ENCODE measurements around the gene YWHAB. TPM values are rescaled to one million over a fixed set of nuclear protein-coding genes. Genes with fewer than 3 reads are reported as not detected.

The YWHAB gene
- total and polyA plus RNA-seq, 10 of the 15 experiments (the other 5 are each of a cell fraction or from before 2014, with no cell fraction given), result 63.5 to 323 (median 144) TPM

DNA sequence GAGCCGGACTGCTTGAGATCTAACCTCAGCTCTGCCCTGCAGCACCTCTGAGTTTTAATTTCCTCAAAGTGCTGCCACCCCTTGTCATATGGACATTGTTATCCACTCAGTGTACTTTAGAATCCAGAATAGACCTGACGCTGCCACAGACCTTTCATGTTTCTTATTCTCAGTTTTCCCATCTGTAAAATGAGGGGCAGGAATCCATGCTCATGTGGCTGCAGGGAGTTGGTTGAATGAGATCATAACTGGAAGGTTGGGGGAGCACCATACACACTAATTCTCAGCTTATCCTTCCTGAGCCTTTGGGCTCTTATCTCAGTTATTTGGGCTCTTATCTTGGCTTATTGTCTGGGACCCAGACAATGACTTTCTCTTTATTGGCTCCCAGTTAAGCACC, 26.7 kb downstream of the YWHAB start:
- TF ChIP-seq NRF1 (conservative IDR thresholded peaks at IDR 0.05; ENCODE audit: low read depth, low read length), result no peak
- TF ChIP-seq, protein P1, sequence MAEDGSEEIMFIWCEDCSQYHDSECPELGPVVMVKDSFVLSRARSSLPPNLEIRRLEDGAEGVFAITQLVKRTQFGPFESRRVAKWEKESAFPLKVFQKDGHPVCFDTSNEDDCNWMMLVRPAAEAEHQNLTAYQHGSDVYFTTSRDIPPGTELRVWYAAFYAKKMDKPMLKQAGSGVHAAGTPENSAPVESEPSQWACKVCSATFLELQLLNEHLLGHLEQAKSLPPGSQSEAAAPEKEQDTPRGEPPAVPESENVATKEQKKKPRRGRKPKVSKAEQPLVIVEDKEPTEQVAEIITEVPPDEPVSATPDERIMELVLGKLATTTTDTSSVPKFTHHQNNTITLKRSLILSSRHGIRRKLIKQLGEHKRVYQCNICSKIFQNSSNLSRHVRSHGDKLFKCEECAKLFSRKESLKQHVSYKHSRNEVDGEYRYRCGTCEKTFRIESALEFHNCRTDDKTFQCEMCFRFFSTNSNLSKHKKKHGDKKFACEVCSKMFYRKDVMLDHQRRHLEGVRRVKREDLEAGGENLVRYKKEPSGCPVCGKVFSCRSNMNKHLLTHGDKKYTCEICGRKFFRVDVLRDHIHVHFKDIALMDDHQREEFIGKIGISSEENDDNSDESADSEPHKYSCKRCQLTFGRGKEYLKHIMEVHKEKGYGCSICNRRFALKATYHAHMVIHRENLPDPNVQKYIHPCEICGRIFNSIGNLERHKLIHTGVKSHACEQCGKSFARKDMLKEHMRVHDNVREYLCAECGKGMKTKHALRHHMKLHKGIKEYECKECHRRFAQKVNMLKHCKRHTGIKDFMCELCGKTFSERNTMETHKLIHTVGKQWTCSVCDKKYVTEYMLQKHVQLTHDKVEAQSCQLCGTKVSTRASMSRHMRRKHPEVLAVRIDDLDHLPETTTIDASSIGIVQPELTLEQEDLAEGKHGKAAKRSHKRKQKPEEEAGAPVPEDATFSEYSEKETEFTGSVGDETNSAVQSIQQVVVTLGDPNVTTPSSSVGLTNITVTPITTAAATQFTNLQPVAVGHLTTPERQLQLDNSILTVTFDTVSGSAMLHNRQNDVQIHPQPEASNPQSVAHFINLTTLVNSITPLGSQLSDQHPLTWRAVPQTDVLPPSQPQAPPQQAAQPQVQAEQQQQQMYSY (CRISPR knock-in tag; IDR thresholded peaks at IDR 0.05), result no peak
- TF ChIP-seq RBBP5 (conservative IDR thresholded peaks at IDR 0.05), result no peak
- TF ChIP-seq NR2C2 (IDR thresholded peaks at IDR 0.05; ENCODE audit: borderline replicate concordance, control insufficient read depth, insufficient read length, low read depth), result no peak
- TF ChIP-seq YBX1 (IDR thresholded peaks at IDR 0.05), result no peak
- no peak for TF ChIP-seq NFXL1 (IDR thresholded peaks at IDR 0.05; ENCODE audit: borderline replicate concordance)
- no peak for TF ChIP-seq TCF7 (IDR thresholded peaks at IDR 0.05; ENCODE audit: borderline replicate concordance)
- no peak for TF ChIP-seq SUZ12 (IDR thresholded peaks at IDR 0.05; ENCODE audit: unreplicated experiment)
- no peak for TF ChIP-seq ZNF207 (IDR thresholded peaks at IDR 0.05; ENCODE audit: borderline replicate concordance)
- TF ChIP-seq, protein P2, sequence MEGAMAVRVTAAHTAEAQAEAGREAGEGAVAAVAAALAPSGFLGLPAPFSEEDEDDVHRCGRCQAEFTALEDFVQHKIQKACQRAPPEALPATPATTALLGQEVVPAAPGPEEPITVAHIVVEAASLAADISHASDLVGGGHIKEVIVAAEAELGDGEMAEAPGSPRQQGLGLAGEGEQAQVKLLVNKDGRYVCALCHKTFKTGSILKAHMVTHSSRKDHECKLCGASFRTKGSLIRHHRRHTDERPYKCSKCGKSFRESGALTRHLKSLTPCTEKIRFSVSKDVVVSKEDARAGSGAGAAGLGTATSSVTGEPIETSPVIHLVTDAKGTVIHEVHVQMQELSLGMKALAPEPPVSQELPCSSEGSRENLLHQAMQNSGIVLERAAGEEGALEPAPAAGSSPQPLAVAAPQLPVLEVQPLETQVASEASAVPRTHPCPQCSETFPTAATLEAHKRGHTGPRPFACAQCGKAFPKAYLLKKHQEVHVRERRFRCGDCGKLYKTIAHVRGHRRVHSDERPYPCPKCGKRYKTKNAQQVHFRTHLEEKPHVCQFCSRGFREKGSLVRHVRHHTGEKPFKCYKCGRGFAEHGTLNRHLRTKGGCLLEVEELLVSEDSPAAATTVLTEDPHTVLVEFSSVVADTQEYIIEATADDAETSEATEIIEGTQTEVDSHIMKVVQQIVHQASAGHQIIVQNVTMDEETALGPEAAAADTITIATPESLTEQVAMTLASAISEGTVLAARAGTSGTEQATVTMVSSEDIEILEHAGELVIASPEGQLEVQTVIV (IDR thresholded peaks at IDR 0.05; ENCODE audit: borderline replicate concordance, partially characterized antibody), result no peak
- no peak for TF ChIP-seq RUNX3 (IDR thresholded peaks at IDR 0.05; ENCODE audit: low read length)
- TF ChIP-seq ASH2L (IDR thresholded peaks at IDR 0.05; ENCODE audit: borderline replicate concordance, low read depth), result no peak
- TF ChIP-seq HDAC2 (IDR thresholded peaks at IDR 0.05), result no peak
- TF ChIP-seq FOXM1 (IDR thresholded peaks at IDR 0.05; ENCODE audit: low read depth, low read length), result no peak
- TF ChIP-seq, protein P3, sequence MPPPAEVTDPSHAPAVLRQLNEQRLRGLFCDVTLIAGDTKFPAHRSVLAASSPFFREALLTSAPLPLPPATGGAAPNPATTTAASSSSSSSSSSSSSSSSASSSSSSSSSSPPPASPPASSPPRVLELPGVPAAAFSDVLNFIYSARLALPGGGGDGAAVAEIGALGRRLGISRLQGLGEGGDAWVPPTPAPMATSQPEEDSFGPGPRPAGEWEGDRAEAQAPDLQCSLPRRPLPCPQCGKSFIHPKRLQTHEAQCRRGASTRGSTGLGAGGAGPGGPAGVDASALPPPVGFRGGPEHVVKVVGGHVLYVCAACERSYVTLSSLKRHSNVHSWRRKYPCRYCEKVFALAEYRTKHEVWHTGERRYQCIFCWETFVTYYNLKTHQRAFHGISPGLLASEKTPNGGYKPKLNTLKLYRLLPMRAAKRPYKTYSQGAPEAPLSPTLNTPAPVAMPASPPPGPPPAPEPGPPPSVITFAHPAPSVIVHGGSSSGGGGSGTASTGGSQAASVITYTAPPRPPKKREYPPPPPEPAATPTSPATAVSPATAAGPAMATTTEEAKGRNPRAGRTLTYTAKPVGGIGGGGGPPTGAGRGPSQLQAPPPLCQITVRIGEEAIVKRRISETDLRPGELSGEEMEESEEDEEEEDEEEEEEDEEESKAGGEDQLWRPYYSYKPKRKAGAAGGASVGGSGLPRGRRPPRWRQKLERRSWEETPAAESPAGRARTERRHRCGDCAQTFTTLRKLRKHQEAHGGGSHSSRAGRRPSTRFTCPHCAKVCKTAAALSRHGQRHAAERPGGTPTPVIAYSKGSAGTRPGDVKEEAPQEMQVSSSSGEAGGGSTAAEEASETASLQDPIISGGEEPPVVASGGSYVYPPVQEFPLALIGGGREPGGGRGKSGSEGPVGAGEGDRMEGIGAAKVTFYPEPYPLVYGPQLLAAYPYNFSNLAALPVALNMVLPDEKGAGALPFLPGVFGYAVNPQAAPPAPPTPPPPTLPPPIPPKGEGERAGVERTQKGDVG (CRISPR knock-in tag; IDR thresholded peaks at IDR 0.05), result no peak
- no peak for TF ChIP-seq BCL11A (IDR thresholded peaks at IDR 0.05; ENCODE audit: low read depth, low read length)
- FAIRE-seq, result no peak

More for the DNA sequence above, 26.7 kb downstream of the YWHAB start:
- ChIA-PET POLR2A (no interaction called here), SMC1A (ENCODE audit: uncharacterized antibody, unreplicated experiment) (interaction anchor here (0.7 to 1.5 kb wide), 2 partner anchors 67 to 124 kb away, joined by 3 read pairs; no protein-coding TSS in a partner anchor), CTCF (interaction anchor here (2.6 to 5.2 kb wide), 2 partner anchors 24 to 184 kb away, joined by 11 to 30 read pairs; no protein-coding TSS in a partner anchor), RAD21 (ENCODE audit: unreplicated experiment) (no interaction called here)
- peaks cover 3% of the 10 kb centered on the region for H3K4me1 ChIP-seq (ENCODE audit: control insufficient read depth, insufficient read depth, low read length)
- H3K4me3 ChIP-seq, result no peak overlapping the region
- H3K79me2 ChIP-seq (ENCODE audit: control insufficient read depth, insufficient read depth, low read length), result no peaks in the 10 kb centered on the region
- no peak overlapping the region for H2AFZ ChIP-seq (ENCODE audit: control insufficient read depth, low read depth, low read length)
- BruUV-seq (replicated peaks), result no TSS peak
- DNase-seq (ENCODE audit: low read depth, low spot score) (no peak), ATAC-seq (no peak)
- in situ Hi-C loops (cut with MboI), result no loop called here
- no peaks in the 10 kb centered on the region for H4K20me1 ChIP-seq (ENCODE audit: control insufficient read depth, insufficient read depth)
- no peak overlapping the region for H3K4me2 ChIP-seq (ENCODE audit: control insufficient read depth, insufficient read depth)
- no peaks in the 10 kb centered on the region for H3K27me3 ChIP-seq (replicated peaks in 1 of 2; ENCODE audit: control insufficient read depth in 2 of 2, insufficient read depth in 2 of 2, low read length in 1 of 2)
- no peak overlapping the region for H3K27ac ChIP-seq (ENCODE audit: control insufficient read depth, insufficient read depth)
- WGBS (ENCODE audit: insufficient coverage, insufficient replicate concordance, low lambda C conversion rate, missing lambda C conversion rate), result 97% methylated on average over 2 of the region's 2 CpGs
- peaks cover 5 to 10% of the 10 kb centered on the region in 2 experiments; a peak in 3 of 4 replicates for H3K36me3 ChIP-seq (ENCODE audit: control insufficient read depth in 2 of 2, insufficient read depth in 2 of 2, low read length in 1 of 2)
- intact Hi-C loops (cut with micrococcal nuclease; ENCODE audit: unreplicated experiment), result loop anchor here (5.0 kb wide), 1 partner anchor 185 kb away; no protein-coding TSS in a partner anchor
- H3K9me3 ChIP-seq (replicated peaks; ENCODE audit: control insufficient read depth, insufficient read depth, low read length), result no peaks in the 10 kb centered on the region
- no peak overlapping the region for H3K9ac ChIP-seq (ENCODE audit: control insufficient read depth, insufficient read depth, low read length)
